Sigmoid colon (tissue), 4 donors: ENCODE data around the gene PPP1R7.

Source experiments
- CTCF ChIP-seq, 4 experiments: fragments of 450-650 bp in 3 of 4; fragments of 200-600 bp in 1 of 4; IDR thresholded peaks; one replicate each; pipeline ENCODE4 v1.5.1; 2016 to 2019; ENCODE audit warnings: antibody characterized with exemption in 4 of 4, mild to moderate bottlenecking in 3 of 4, moderate library complexity in 2 of 4
- POLR2A ChIP-seq, 2 donors: fragments of 450-650 bp; IDR thresholded peaks; one replicate each; pipeline ENCODE4 v1.6.1; 2016; ENCODE audit warnings: antibody characterized with exemption in 2 of 2, mild to moderate bottlenecking in 2 of 2, moderate library complexity in 2 of 2
- POLR2AphosphoS5 ChIP-seq, 4 donors: sonication (generic); formaldehyde crosslinking; IDR thresholded peaks; one replicate each; pipeline ENCODE4 v1.6.1; 2017; ENCODE audit warnings: antibody characterized with exemption in 4 of 4

GRCh38 chr2:241217320-241218031 is 67.2 kb downstream of the PPP1R7 start:
- TF ChIP-seq CTCF (IDR thresholded peaks at IDR 0.05) = no peak
- no peak for TF ChIP-seq POLR2A (IDR thresholded peaks at IDR 0.05)
- peak in 2 of 4 donors; percentile 47 to 52 for TF ChIP-seq POLR2AphosphoS5 (IDR thresholded peaks at IDR 0.05)
